Stimulated activated CD8-positive, alpha-beta memory T cell treated with anti-CD3 and anti-CD28 coated beads, Interleukin-7, amount 100 ng/mL, for 48 hours (primary cell): ENCODE results near the gene TACSTD2.
"Not testable (repeated sequence)": the region's sequence is repeated elsewhere in the genome, so short reads cannot be mapped to it uniquely, and the experiment has no call there.

Experiments
- DNase-seq, 2 donors: peaks; one replicate each; pipeline ENCODE4 v3.0.0-alpha.2; 2020; ENCODE audit warnings: low read depth in 1 of 2; ENCODE audit errors: extremely low read depth in 1 of 2

TACSTD2 gene

GRCh38 chr1:58576727-58577653 is at the start of gene TACSTD2:
Gene TACSTD2 (minus strand): TSS chr1:58577252. CDS start chr1:58577156, 96 bp downstream.
- no peak for DNase-seq

- no peak for DNase-seq
These were observed 49.2 kb upstream of the TACSTD2 start for GRCh38 chr1:58626293-58626692.

- not testable (repeated sequence) for DNase-seq
These were observed 46.2 kb upstream of the TACSTD2 start for GRCh38 chr1:58623259-58623658.

- DNase-seq: no peak
These were observed 45.5 kb upstream of the TACSTD2 start for GRCh38 chr1:58622571-58622970.

- no peak for DNase-seq
These were observed 44.3 kb upstream of the TACSTD2 start for GRCh38 chr1:58621391-58621790.

GRCh38 chr1:58620926-58621325 is 43.9 kb upstream of the TACSTD2 start:
- DNase-seq: no peak

GRCh38 chr1:58620259-58620658 is 43.2 kb upstream of the TACSTD2 start:
- DNase-seq: no peak

- DNase-seq: no peak
These were observed 42.4 kb upstream of the TACSTD2 start for GRCh38 chr1:58619286-58620054.

GRCh38 chr1:58618303-58618702 is 41.3 kb upstream of the TACSTD2 start:
- no peak for DNase-seq

- no peak for DNase-seq
These were observed 34.9 kb upstream of the TACSTD2 start for GRCh38 chr1:58611861-58612385.

- DNase-seq: no peak
These were observed 31.9 kb upstream of the TACSTD2 start for GRCh38 chr1:58608945-58609344.

- DNase-seq: no peak
These were observed 31.2 kb upstream of the TACSTD2 start for GRCh38 chr1:58608297-58608696.

GRCh38 chr1:58607391-58607790 is 30.3 kb upstream of the TACSTD2 start:
- no peak for DNase-seq

- DNase-seq: not testable (repeated sequence)
These were observed 24.9 kb upstream of the TACSTD2 start for GRCh38 chr1:58601921-58602320.

- DNase-seq: no peak
These were observed 20.9 kb upstream of the TACSTD2 start for GRCh38 chr1:58597996-58598395.

GRCh38 chr1:58597076-58597475 is 20.0 kb upstream of the TACSTD2 start:
- no peak for DNase-seq

- no peak for DNase-seq
These were observed 19.6 kb upstream of the TACSTD2 start for GRCh38 chr1:58596631-58597052.

GRCh38 chr1:58594546-58594945 is 17.5 kb upstream of the TACSTD2 start:
- no peak for DNase-seq

- DNase-seq: no peak
These were observed 15.6 kb upstream of the TACSTD2 start for GRCh38 chr1:58592522-58593134.

GRCh38 chr1:58591806-58592205 is 14.8 kb upstream of the TACSTD2 start:
- DNase-seq: no peak

- no peak for DNase-seq
These were observed 13.0 kb upstream of the TACSTD2 start for GRCh38 chr1:58590019-58590418.
